Colonic mucosa (tissue), 4 donors: Measurements from ENCODE around the gene STAT3. TPM values are rescaled to one million over a fixed set of nuclear protein-coding genes. Genes with fewer than 3 reads are reported as not detected.
"Not testable (repeated sequence)": the region's sequence is repeated elsewhere in the genome, so short reads cannot be mapped to it uniquely, and the experiment has no call there.

Source experiments
- DNase-seq: peaks from one replicate; pipeline ENCODE4 v3.0.0-alpha.2; 2020
- H3K27ac ChIP-seq: fragments of 200-600 bp; one replicate; pipeline ENCODE4 v1.8.0; 2021
- H3K27me3 ChIP-seq: fragments of 200-600 bp; one replicate; pipeline ENCODE4 v1.8.0; 2021
- H3K36me3 ChIP-seq: fragments of 200-600 bp; one replicate; pipeline ENCODE4 v1.8.0; 2021
- H3K4me1 ChIP-seq: fragments of 200-600 bp; one replicate; pipeline ENCODE4 v1.8.0; 2021; ENCODE audit warnings: mild to moderate bottlenecking
- H3K4me3 ChIP-seq: fragments of 200-600 bp; one replicate; pipeline ENCODE4 v1.8.0; 2021
- H3K9ac ChIP-seq, 2 donors: one replicate each; pipeline ENCODE4 v1.7.0; 2013; ENCODE audit warnings: control low read depth in 2 of 2, low read depth in 2 of 2, low read length in 2 of 2
- H3K9me3 ChIP-seq: fragments of 200-600 bp; one replicate; pipeline ENCODE4 v1.8.0; 2021
- intact Hi-C: fragments of 100-400 bp; cut with DNase I; formaldehyde crosslinking; loops from one replicate; pipeline ENCODE4 v1.14.1; 2022
- total RNA-seq, 2 donors: library from RNA; stranded (reverse); fragmentation: NEBNext Ultra II Directional in 1 of 2; extraction: Animal tissue kit (Norgen Biotek cat#: 25700) in 1 of 2; gene quantifications; one replicate each; pipeline ENCODE4 v1.2.1, GENCODE V29; 2021
- TF ChIP-seq, protein P1 (sequence below): fragments of 200-600 bp; IDR thresholded peaks from one replicate; pipeline ENCODE4 v1.8.0; 2022; ENCODE audit warnings: antibody characterized with exemption, mild to moderate bottlenecking
- donor health status: healthy.
- donor health status: DM: no; HTN: no; CAD: no.
- donor health status: DM: no; HTN: no; CAD: no.

Gene STAT3
- total RNA-seq, 2 donors from 2014 or later = 137 to 216 TPM

GRCh38 chr17:42266462-42266861 lies 121.8 kb downstream of the STAT3 start:
- intact Hi-C loops = no loop called here
- H3K9ac ChIP-seq = no peak overlapping the region
- TF ChIP-seq, protein P1, sequence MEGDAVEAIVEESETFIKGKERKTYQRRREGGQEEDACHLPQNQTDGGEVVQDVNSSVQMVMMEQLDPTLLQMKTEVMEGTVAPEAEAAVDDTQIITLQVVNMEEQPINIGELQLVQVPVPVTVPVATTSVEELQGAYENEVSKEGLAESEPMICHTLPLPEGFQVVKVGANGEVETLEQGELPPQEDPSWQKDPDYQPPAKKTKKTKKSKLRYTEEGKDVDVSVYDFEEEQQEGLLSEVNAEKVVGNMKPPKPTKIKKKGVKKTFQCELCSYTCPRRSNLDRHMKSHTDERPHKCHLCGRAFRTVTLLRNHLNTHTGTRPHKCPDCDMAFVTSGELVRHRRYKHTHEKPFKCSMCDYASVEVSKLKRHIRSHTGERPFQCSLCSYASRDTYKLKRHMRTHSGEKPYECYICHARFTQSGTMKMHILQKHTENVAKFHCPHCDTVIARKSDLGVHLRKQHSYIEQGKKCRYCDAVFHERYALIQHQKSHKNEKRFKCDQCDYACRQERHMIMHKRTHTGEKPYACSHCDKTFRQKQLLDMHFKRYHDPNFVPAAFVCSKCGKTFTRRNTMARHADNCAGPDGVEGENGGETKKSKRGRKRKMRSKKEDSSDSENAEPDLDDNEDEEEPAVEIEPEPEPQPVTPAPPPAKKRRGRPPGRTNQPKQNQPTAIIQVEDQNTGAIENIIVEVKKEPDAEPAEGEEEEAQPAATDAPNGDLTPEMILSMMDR = no peak
- no peaks in the 10 kb centered on the region for H3K27me3 ChIP-seq
- H3K36me3 ChIP-seq = no peaks in the 10 kb centered on the region
- H3K4me1 ChIP-seq = no peaks in the 10 kb centered on the region
- no peak overlapping the region for H3K4me3 ChIP-seq
- DNase-seq = no peak
- H3K9me3 ChIP-seq = no peaks in the 10 kb centered on the region
- no peak overlapping the region for H3K27ac ChIP-seq

- H3K27ac ChIP-seq, H3K4me1 ChIP-seq, H3K27me3 ChIP-seq, DNase-seq, H3K9me3 ChIP-seq, H3K4me3 ChIP-seq, intact Hi-C loops, H3K36me3 ChIP-seq, H3K9ac ChIP-seq: not testable (repeated sequence)
Observed at GRCh38 chr17:42264366-42264765, 123.9 kb downstream of the STAT3 start.

Other genes starting within 250 kb of the STAT3 start
- gene RAB5C, start 233.5 kb downstream of the STAT3 start, total RNA-seq = 100 to 1,000 TPM; 148 to 171 TPM
- under 1 TPM in 1 of 2 donors, not detected in 1; 0.07 TPM for gene KCNH4, start 207.3 kb downstream of the STAT3 start, total RNA-seq
- gene HCRT, start 203.0 kb downstream of the STAT3 start, total RNA-seq = not detected
- gene GHDC, start 193.9 kb downstream of the STAT3 start, total RNA-seq = 10 to 100 TPM; 20.6 to 23.0 TPM
- gene STAT5B, start 112.1 kb downstream of the STAT3 start, total RNA-seq = 10 to 100 TPM; 29.3 to 38.4 TPM
- 10 to 100 TPM; 22.0 to 22.4 TPM for gene STAT5A, start 99.9 kb downstream of the STAT3 start, total RNA-seq
- gene CAVIN1, start 34.8 kb upstream of the STAT3 start, total RNA-seq = 10 to 100 TPM; 25.2 to 74.6 TPM
- gene ATP6V0A1, start 70.4 kb upstream of the STAT3 start, total RNA-seq = 10 to 100 TPM; 77.6 to 93.0 TPM
- 10 to 100 TPM; 27.8 to 38.6 TPM for gene NAGLU, start 147.8 kb upstream of the STAT3 start, total RNA-seq
- 1 to 10 TPM in 1 of 2 donors, under 1 TPM in 1; 0.88 to 1.7 TPM for gene HSD17B1, start 164.5 kb upstream of the STAT3 start, total RNA-seq
- gene COASY, start 173.7 kb upstream of the STAT3 start, total RNA-seq = 100 to 1,000 TPM in 1 of 2 donors, 10 to 100 TPM in 1; 94.2 to 176 TPM
- gene MLX, start 178.7 kb upstream of the STAT3 start, total RNA-seq = 10 to 100 TPM; 79.6 to 83.0 TPM
- gene PSMC3IP, start 189.3 kb upstream of the STAT3 start, total RNA-seq = 10 to 100 TPM in 1 of 2 donors, 1 to 10 TPM in 1; 2.2 to 11.6 TPM
- gene RETREG3, start 220.9 kb upstream of the STAT3 start, total RNA-seq = 10 to 100 TPM; 49.2 to 60.3 TPM
- 10 to 100 TPM; 32.3 to 86.9 TPM for gene TUBG1, start 221.2 kb upstream of the STAT3 start, total RNA-seq